GM18868 (cell line): Measurements from ENCODE around the gene SLC38A5.
A peak's percentile ranks its signal among the peaks of the same experiment; 100 is the strongest.
"Not testable (repeated sequence)": the region's sequence is repeated elsewhere in the genome, so short reads cannot be mapped to it uniquely, and the experiment has no call there.

Experiments used
- ATAC-seq: cut with Tn5 transposase; IDR thresholded peaks from one replicate; pipeline ENCODE4 v1.9.1; 2021; ENCODE audit warnings: mild to moderate bottlenecking, moderate library complexity; ENCODE audit not compliant: unreplicated experiment

Gene SLC38A5

DNA sequence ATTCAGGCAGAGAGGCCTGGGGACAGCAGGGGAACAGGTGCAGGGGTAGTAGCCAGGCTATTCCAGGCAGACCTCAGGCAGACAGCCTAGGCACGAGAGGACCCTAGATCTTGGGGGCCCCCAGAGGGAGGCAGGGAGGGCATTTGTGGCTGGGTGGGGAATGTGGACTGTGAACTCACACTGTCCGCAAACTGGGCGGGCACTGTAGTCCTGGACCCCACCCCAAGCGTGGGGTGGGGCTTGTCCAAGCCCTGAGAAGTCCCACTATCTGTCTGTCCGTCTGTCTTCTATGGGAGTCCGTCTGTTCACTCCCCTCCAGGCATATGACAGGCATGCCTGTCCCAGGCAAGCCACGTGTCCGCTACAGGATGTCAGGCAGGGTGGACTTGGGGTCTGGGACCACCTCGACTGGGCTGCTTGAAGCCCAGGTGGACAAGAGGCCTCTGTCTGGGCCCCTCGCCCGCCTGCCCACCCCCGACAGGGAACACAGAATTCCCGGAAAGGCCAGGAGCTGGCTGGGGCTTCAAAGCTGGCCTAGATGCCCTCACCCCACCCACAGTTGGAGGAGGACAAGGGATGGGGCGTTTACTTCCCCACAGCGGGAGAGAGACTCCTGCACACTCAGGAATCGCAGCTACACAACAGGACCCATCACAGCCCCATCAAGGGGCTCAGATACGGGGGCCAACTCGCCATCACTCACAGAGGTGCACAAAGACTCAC lies at the start of gene SLC38A5:
TSS of gene SLC38A5 (minus strand) at position 151 of the 723 bp plus-strand sequence. CDS start 2,336 bp downstream, outside the sequence.
- ATAC-seq, result no peak

DNA sequence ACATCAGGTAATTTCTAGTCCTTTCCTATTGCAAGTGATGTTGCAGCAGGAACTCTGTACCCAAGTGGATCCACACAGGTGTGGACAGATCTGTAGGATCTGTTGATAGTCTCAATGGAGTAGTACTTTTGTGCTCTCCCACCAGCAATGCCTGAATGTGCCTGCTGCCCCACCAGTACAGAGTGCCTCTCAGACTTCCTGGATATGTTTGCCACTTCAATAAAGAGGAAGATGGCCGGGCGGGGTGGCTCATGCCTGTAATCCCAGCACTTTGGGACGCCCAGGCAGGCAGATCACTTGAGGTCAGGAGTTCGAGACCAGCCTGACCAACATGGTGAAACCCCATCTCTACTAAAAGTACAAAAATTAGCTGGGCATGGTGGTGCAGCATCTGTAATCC lies 49.4 kb upstream of the SLC38A5 start:
- ATAC-seq, result not testable (repeated sequence)

DNA sequence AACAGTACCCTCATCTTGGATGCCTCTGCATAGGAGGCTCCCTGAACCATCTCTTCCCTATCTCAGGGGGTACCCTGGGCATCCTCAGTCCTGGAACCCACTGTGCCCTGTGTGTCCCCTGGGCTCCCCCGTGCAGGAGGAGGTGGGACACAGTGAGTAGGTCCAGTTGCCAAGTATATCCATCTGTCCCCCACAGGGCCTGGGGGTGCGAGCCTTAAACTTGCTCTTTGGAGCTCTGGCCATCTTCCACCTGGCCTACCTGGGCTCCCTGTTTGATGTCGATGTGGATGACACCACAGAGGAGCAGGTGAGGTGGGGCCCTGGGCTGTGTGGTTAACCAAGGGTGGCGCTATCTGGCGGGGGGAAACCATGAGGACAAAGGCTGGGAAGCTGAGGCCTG lies 46.9 kb upstream of the SLC38A5 start:
- no peak for ATAC-seq

DNA sequence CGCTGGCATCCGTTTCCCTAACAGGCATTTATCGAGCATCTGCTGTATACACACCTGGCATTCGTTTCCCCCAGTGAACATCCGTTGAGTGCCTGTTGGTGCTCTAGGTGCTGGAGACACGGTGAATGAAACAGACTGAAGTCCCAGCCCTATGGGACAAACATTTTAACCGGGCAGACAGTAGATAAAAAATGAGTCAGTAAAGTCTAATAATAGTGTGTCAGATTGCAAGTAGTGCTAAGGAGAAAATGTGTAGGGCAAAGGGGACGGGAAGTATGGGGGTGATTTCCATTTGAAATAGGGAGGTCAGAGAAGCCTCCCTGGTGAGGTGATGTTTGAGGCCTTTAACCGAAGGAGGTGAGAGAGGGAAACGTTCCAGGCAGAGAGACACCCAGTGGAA lies 46.2 kb upstream of the SLC38A5 start:
- ATAC-seq, result no peak

DNA sequence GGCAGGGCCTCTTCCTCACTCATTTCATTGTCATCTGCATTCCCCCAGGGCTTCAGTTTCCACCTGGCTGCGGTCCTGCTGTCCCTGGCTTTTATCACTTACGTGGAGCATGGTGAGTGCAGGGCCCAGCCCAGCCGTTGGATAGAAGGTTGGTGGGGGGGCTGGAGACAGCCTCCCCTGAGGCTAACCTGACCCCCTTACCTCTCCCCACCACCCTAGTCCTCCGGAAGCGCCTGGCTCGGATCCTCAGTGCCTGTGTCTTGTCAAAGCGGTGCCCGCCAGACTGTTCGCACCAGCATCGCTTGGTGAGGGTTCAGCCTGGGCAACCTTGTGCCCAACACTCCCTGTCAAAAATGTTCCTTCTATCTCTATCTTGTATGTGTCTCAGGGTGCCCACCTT lies 45.8 kb upstream of the SLC38A5 start:
- no peak for ATAC-seq

DNA sequence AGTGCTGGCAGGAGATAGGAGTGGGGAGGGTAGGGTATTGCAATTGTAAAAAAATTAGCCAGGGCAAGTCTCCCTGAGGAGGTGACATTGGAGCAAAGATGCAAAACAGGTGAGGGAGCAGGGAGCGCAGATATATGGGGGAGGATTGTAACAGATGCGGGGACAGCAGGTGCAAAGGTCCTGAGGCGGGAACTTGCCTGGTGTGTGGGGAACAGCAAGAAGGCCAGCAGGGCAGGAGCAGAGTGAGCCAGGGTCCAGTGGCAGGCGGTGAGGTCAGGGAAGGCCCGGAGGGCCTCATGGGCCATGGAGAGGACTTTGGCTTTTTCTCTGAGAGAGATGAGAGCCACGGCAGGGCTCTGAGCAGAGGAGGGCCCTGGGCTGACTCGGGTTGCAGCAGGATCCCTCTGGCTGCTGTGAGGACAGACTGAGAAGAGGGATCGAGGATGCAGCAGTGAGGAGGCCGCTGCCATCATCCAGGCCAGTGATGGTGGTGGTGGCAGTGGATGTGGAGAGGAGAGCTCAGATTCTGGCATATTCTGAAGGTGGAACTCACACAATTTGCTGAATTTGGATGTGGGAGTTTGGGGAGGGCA lies 44.9 kb upstream of the SLC38A5 start:
- ATAC-seq, result no peak

DNA sequence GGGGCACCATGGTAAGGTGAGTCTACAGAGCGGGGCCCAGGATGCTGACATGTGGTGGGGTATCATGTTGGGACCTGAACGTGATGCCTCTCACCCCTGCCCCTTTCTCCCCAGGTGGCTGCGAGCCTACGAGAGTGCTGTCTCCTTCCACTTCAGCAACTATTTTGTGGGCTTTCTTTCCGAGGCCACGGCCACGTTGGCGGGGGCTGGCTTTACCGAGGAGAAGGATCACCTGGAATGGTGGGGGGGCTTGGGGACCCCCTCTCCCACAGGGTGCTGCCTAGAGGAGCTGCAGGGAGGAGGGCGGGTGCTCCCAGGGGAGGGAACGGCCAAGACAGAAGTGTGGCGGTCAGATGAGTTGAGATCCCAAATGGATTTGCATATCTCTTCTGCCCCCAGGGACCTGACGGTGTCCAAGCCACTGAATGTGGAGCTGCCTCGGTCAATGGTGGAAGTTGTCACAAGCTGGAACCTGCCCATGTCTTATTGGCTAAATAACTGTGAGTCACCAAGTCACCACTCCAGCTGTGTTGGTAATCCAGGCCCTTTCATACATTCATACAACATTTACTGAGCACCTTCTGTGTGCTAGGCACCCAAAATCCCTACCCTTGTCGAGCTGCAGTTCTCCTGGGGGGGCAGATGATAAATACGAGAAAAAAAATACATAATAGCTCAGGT lies 44.2 kb upstream of the SLC38A5 start:
- no peak for ATAC-seq

DNA sequence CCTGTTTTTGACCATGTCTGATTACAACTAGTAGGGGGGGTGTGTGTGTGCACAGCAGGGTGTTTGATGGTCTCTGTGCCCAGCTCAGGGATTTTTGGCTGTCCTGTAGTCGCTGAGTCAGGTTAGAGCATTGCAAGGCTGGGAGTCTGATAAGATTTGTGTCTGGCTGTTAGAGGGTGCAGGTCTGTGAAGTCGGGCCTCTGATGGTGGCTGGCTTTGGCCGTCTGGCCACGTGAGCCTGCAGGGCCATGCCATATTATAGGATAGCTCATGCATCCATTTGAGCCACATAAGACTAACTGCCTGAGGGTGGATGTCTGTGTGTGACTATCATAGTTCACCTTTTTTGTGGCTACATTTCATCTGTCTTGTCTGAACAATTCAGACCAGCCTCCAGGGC lies 43.6 kb upstream of the SLC38A5 start:
- no peak for ATAC-seq

DNA sequence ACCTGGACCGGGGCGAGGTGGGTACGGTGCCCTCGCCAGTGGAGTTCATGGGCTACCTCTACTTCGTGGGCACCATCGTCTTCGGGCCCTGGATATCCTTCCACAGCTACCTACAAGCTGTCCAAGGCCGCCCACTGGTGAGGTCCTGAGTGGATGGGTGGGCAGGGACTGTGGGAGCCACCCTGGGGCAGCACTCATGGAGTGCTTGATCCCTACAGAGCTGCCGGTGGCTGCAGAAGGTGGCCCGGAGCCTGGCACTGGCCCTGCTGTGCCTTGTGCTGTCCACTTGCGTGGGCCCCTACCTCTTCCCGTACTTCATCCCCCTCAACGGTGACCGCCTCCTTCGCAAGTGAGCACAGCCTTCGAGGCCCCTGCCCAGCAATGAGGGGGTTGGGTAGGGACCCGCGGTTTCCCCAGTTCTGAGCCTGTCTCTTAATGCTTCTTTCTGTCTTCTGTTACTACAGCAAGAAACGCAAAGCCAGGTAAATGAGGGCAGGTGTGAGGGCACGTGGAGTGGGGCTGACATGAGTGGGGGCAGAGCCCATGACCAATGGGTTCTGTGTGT lies 42.4 kb upstream of the SLC38A5 start:
- ATAC-seq, result no peak

DNA sequence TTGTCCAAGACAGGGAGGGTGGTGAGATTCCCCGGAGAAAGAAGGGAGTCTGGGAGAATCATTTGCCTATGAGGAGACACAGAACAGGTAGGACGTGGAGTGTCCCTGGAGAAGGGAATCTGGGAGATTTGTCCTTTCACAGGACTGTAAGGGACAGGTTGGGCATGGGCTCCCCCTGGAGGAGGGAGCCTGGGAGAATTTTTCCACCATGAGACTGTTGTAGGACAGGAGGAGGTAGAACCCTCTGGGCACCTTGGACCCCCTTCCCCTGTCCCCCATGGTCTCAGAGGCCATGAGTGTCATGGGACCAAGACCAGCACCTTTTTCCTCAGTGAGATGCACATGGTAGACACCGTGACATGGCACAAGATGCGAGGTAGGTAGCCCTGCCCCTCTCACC lies 41.5 kb upstream of the SLC38A5 start:
- no peak for ATAC-seq

DNA sequence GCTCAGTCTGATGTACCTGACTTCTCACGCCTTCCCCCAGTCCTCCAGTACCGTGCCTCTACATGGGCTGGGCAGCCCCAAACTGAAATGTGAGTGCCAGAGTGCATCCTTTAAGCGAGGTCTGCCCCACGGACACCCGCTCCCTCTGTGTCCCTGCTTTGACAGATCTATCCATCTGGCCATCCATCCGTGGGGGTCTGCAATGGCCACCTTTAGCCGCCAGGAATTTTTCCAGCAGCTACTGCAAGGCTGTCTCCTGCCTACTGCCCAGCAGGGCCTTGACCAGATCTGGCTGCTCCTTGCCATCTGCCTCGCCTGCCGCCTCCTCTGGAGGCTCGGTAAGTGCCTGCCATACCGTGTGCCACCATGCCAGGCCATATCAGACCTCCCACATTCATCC lies 39.6 kb upstream of the SLC38A5 start:
- ATAC-seq, result no peak

DNA sequence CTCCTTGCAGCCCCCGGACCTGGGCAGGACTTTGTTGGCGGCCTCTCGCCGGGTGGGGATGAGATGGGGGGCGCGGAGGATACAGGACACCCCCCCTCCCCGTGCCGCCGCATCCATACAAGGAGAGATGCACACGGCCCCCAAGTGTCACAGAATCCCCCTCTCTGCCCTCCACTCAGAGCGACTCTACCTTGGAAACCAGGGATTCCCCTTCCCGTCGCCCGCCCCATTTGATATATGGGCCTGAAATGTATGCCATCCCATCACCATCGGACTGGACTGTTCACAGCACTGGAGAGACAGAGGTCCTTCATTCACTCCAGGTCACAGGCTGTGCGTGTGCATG lies 39.2 kb upstream of the SLC38A5 start:
- ATAC-seq, result peak; percentile 9

DNA sequence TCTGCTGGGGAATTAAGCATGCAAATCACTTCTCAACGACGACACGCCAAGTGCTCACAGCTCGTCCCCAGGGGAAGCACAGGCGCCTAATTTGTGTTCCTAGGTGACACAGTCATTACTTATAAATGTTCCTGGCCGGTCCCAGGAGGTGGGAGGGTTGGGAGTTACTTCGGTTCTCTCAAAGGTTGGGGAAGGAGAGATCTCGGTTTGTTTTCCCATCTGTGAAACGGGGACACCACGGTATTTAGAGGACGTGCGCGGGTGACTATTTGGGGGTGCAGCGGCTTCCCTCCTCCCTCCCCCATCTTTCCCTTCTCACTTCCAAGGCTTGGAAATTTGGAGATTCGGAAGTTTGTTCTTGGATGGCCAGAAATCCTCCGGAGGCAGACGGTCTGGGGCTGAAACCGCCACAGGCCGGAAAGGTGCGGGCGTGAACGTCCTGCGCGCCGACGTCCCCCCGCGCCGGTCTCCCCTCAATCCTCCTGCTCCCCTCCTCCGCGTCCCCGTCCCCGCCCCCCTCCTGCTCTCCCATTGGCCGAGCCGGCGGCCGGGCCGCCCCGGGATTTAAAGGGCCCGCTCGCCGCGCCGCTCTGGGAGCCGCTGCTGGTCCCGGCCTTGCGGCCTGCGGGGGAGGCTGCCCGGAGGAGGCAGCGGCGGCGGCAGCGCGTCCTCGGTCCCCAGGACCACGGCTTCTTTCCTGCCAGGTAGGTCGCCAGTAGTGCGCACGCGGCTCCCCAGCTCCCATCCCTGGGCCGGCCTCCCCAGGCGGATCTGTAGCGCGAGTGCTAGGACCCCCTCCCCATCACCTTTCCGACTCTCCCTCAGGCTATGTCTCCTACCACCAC lies 38.6 kb upstream of the SLC38A5 start, which contains the start of gene PORCN:
TSS of gene PORCN (plus strand) at position 593 of the 845 bp plus-strand sequence. CDS start 829 bp downstream, outside the sequence.
- ATAC-seq, result peak; percentile 89

DNA sequence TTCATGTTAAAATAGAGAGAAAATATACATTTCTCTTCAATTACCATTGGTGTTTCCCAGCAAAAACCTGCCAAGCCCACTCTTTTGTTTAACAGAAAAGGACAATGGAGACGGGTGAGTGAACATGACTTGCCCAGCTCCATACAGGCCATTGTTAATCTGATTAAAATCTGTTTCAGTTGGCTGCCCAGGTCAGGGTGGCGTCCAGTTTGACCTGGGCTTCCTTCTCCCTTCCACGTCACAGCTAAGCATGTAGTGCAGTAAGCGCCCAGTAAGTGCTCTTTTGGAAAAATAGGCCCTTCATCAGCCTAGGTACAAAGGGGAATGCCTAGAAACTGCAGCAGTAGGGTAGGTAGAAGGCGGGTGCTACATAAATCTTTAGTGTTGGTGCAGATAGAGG lies 37.2 kb upstream of the SLC38A5 start:
- ATAC-seq, result no peak

DNA sequence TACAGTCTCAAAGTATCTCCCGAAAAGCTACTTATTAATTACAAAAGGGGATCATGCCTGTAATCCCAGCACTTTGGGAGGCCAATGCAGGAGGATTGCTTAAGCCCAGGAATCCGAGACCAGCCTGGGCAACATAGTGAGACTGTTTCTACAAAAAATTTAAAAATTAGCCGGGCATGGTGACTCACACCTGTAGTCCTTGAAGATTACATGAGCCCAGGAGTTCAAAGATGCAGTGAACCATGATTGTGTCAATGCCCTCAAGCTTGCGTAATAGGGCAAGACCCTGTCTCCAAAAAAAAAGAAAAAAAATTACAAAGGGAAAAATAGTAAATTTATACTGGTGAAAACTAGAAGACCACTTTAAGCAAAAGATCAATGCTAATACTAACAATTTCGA lies 35.4 kb upstream of the SLC38A5 start:
- no peak for ATAC-seq

DNA sequence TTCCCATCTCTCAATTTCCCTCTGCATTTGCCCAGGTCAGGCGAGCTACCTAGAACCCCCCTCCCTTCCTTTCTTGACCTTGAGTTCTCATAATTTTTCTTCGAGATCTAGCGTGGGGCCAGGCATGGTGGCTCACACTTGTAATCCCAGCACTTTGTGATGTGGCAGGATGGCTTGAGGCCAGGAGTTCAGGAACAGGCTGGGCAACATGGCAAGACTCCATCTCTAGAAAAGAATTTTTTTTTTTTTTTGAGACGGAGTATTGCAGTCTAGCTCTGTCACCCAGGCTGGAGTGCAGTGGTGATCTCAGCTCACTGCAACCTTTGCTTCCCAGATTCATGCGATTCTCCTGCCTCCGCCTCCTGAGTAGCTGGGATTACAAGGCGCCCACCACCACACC lies 34.2 kb upstream of the SLC38A5 start:
- no peak for ATAC-seq

DNA sequence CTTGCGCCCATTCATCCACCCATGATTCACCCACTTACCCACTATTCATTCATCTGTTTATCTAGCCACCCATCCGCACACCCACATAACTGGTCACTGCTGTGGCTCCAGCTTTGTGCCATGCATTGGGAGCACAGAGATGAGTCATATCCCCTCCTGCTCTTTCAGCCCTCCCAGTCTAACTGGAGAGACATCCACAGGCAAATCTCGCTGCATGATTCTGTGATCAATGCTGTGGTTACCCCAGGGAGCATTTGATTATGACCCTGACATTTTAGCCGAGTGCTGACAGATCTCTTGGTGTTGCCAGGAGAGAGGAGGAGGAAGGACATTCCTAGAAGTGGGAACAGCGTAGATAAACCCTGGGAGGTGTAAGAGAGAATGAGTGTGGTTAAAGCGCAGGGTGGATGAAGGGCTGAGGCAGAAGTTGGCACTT lies 28.3 kb upstream of the SLC38A5 start:
- no peak for ATAC-seq

DNA sequence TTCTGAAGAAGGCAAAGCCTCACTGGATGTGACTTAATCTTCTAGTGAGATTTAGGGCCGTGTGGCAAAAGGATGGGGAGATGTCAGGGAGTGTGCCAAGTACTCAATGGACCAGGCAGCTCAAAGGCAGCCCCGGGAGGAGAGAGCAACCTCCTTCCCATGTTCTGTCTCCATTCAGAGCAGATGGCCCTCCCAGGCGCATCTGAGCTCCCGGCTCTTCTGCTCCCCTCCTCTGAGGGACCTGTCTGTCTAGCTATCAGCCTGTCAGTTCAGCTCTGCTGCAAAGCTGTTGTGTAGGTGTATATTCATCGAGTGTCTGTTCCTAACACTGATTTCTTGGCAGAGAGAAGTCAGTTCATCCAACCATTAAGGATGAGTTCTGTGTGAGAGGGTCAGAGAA lies 27.8 kb upstream of the SLC38A5 start:
- ATAC-seq, result no peak

DNA sequence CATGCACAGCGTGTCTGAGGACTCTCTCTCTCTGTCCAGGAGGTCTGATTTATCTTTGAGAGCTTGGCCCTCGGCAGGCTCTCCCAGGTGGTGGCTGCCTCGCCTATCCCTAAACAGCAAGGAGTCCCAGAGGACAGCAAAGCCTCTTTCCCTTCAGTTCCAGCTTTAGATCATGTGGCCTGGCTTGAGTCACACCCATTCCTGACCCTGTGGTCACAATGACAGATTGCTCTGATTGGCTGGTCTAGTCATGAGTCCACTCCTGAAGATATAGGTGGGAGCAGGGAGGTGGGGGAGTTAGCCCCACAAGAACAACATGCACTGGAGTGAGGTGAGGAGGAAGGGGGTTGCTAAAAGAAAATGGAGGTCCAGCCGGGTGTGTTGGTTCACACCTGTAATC lies 26.6 kb upstream of the SLC38A5 start:
- no peak for ATAC-seq

DNA sequence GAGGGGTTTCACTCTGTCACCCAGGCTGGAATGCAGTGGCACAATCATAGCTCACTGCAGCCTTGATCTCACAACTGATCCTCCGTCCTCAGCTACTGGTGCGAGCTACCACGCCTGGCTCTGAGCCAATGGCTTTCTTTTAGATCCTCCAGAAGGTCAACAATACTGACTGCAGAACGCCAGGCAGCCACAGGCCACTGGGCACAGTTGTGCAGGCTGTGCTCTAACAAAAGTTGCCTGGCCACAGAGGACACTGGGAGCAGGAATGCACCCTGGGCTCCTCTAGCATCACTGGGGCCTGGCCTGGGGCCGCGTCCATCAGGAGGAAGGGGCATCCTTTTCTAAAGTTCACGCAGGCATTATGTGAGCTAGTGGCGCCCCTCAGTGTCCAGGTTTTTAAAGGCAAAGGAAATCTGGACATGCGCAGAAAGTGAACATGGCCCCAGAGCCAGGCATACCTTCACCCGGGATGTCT lies 23.9 kb upstream of the SLC38A5 start:
- no peak for ATAC-seq
